Stimulated activated CD8-positive, alpha-beta memory T cell treated with anti-CD3 and anti-CD28 coated beads, Interleukin-12 subunit alpha, Interleukin-12 subunit beta, amount 100 ng/mL, for 4 hours (primary cell): ENCODE measurements around the gene CERS6.

Experiments
- DNase-seq: peaks from one replicate; pipeline ENCODE4 v3.0.0-alpha.2; 2020; ENCODE audit warnings: low read depth

Gene CERS6

DNA sequence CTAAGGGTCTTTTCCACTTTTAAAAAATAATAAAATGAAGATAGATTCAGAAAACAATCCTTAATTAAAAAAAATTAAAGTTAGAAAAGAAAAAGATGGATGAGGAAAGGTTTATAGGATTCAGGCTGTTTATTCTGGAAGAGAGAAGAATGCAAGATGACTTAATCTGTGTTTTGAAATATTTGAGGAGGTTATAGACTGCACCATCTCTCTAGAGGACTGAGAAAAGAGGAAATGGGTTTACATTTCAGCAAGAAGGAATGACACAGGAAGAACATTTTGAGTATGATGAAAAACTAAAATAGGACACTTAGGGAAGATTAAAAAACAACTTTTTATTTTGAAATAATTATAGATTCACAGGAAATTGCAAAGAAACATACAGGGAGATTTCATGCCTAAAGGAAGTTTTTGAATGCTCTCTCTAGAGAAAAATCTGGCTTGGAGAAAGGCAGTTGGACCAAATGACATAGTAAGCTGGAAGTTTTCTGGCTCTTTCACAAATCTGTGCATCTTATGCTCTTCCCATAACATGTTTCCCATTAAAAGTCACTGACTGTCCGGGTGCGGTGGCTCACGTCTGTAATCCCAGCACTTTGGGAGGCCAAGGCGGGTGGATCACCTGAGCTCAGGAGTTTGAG, 75.0 kb downstream of the CERS6 start:
- DNase-seq, result no peak

- no peak for DNase-seq
Measured at GRCh38 chr2:168534926-168535325, 78.9 kb downstream of the CERS6 start.

DNA sequence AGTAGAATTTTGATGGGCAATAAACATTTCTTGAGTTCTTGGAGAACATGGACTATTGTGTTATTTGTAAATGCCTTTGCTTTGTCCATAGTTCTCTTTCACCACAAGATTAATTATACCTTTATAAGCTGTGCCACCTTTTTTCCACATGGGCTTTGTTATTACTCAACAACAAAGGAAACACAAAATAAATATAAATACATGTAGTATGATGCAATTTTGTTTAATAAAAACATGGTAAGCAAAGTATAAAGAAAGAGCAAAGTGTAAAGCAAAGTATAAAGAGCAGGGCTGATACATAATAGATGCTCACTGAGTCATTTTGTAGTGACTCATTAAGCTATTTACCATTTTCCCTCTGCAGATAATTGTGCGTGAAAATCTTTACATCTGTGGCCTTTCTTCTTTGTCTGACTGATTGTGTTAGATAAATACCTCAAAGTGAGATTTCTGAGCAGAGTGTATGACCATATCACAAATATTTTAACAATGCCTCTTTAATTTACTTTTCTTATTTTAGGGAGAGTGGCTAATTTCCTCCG, 80.9 kb downstream of the CERS6 start:
- DNase-seq, result no peak

DNA sequence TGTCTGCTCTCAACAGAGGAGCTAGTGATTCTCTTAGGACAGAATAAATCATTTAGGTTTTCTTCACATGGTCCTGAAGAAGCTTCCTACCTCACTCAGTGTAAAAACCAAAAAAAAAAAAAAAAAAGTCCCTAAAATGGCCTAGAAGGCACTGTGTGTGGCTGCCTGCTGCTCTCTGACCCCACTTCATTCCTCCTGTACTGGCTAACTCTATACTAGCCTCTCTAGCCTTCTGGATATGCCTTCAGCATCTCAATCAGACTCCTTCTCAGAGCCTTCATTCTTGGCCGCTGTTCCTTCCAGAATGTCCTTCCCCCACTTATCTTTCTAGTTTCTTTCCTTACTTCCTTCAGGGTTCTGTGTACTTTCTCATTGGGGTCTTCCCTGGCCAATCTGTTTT, 82.1 kb downstream of the CERS6 start:
- no peak for DNase-seq

DNA sequence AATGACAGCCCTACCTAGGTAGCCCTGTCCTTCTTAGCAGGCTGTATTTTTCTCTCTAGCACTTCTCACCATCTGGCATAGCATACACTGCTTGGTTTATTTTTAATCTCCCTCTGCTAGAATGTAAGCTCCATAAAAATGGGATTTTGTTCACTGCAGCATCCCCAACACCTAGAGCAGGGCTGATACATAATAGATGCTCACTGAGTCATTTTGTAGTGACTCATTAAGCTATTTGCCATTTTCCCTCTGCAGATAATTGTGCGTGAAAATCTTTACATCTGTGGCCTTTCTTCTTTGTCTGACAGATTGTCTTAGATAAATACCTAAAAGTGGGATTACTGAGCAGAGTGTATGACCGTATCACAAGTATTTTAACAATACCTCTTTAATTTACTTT, 82.5 kb downstream of the CERS6 start:
- DNase-seq, result no peak

DNA sequence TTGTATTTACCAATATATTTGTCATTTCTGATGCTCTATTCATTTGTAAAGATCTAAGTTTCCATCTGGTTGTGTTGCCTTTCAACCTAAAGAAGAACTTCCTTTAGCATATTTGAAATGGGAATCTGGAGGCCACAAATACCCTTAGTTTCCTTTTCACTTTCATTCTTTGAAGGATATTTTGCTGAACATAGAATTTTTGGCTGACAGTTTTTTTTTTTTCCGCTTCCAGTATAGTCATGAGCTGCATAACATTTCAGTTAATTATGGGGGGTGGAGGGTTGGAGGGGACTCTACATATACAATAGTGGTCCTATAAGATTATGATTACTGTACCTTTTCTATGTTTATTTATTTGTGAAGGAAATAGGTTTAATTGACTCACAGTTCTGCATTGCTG, 83.9 kb downstream of the CERS6 start:
- no peak for DNase-seq

- DNase-seq, result no peak
Measured at GRCh38 chr2:168541858-168542257, 85.8 kb downstream of the CERS6 start.

- no peak for DNase-seq
Measured at GRCh38 chr2:168543037-168543436, 87.0 kb downstream of the CERS6 start.

GRCh38 chr2:168543935-168544334, 87.9 kb downstream of the CERS6 start:
- no peak for DNase-seq

GRCh38 chr2:168545439-168546082, 89.5 kb downstream of the CERS6 start:
- DNase-seq, result no peak

DNA sequence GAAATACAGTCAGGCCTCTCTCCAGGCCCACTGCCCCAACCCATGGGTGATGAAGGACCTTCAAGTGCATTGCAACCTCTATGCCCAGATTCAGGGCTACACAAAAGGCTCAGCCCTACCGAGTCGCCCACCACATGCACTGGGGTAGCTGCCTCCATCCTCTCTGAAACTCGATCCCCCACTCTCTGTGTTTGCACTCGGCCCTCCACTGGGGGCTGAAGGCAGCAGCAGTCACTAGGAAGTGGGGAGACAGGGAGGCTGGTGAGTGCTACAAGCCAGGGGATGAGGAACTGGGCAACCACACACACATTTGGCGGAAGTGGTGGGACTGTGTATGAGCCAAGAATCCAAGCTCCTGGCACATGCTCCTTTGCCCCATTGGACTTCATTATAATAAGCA, 94.6 kb downstream of the CERS6 start:
- no peak for DNase-seq

GRCh38 chr2:168552450-168552856, 96.4 kb downstream of the CERS6 start:
- DNase-seq, result no peak

DNA sequence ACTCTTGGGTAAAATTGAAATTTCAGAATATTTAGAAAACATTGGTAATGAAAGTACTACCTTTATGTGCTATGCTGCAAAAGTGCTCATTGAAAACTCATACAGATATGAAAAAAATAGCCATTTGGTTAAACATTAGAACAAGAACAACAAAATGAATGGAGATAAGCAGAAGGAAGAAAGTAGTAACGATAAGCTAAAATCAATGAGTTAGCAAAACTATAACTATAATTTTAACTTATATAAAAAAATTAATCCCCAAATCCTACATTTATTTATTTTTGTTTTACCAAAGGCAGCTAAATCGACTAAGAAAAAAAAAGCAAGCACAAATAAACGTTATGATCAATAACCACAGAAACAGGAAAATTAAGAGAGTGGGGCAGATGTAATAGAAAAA, 99.2 kb downstream of the CERS6 start:
- DNase-seq, result no peak

- DNase-seq, result no peak
Measured at GRCh38 chr2:168559187-168559586, 103.1 kb downstream of the CERS6 start.

- no peak for DNase-seq
Measured at GRCh38 chr2:168560817-168561499, 104.9 kb downstream of the CERS6 start.

GRCh38 chr2:168561991-168562390, 105.9 kb downstream of the CERS6 start:
- DNase-seq, result no peak

GRCh38 chr2:168562971-168563370, 106.9 kb downstream of the CERS6 start:
- no peak for DNase-seq

GRCh38 chr2:168564641-168565040, 108.6 kb downstream of the CERS6 start:
- DNase-seq, result no peak

DNA sequence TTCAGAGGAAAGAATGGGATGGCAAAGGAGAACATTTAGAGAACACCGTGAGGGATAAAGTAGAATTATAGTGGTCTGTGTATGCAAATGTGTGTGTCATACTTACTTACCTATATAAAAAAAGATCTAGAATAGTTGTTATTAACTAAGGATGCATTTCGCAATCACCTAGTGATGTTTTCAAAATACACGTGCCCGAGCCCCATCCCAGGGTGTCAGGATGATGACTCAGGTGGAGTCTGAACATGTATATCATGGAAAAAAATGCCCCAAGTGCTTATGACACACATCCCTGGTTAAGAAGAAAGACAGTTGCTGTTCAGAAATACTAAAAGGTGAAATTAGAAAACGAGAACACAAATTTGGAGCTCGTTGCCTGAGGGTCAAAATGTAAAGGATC, 109.0 kb downstream of the CERS6 start:
- DNase-seq, result no peak

- no peak for DNase-seq
Measured at GRCh38 chr2:168565512-168565911, 109.4 kb downstream of the CERS6 start.

DNA sequence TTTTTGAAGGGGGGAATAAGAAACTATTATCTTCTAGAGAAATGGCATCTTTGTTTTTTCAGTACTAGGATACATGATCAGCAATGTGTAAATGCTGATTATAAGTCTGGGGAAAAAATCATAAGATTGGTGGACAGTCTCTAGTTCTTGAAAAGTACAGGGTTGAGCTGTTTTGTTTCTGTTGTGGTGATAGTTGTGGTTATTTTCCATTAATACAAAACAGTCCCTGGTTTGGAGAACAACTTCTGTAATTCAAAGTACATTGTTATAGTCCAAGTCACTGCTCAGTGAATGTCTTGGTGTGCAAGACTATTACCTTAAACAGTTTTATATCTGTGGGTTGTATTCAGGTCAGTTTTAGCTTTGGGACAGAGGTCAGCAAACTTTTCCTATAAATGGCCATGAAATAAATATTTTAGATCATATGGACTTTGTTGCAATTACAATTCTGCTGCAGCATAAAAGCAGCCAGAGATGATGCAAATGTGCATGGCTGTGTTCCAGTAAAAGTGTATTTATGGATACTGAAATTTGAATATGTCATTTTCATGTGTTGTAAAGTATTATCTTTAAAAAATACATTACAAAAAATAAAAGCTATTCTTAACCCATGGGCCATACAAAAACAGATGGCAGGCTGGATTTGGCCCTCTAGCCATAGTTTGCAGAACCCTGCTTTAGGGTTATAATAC, 111.0 kb downstream of the CERS6 start:
- no peak for DNase-seq

DNA sequence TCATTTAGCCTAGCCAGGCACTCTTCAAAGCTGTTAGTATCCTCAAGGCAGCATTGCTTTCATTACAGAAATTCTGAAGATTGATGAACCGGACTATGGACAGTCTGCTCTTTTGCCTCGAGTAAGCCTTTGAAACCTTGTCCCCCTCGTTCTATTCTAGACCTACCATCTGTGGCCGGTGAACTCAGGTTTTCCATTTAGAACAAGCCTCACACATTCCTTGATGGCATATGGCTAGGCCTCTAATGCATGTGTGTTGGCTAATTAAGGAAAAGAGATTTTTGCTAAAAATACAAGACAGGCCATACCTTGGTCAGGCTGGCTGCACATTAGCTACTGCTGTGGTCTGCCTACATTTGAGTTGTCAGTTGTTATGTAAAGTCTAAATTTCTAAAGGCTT, 111.8 kb downstream of the CERS6 start:
- no peak for DNase-seq
